DND-41 (cell line): ENCODE data around the gene LRPAP1.

Experiments used
- ATAC-seq: fragments of 200-7000 bp; cut with Tn5 transposase; 3 replicates; pipeline ENCODE4 v1.9.1; 2021; ENCODE audit warnings: low read depth; ENCODE audit not compliant: insufficient read depth
- DNase-seq: peaks from one replicate; pipeline ENCODE4 v3.0.0-alpha.2; 2020
- H2AFZ ChIP-seq: 2 replicates; pipeline ENCODE4 v1.6.0; 2012; ENCODE audit warnings: low read depth, low read length
- H3K27ac ChIP-seq: 2 replicates; pipeline ENCODE4 v1.5.1; 2012; ENCODE audit warnings: low read length, inconsistent platforms
- H3K27me3 ChIP-seq: fragments of 200-600 bp; sonication (generic); 2 replicates; pipeline ENCODE4 v1.6.0; 2012; ENCODE audit warnings: low read length, mild to moderate bottlenecking, inconsistent platforms; ENCODE audit not compliant: insufficient read depth, poor library complexity
- H3K36me3 ChIP-seq: 2 replicates; pipeline ENCODE4 v1.5.1; 2012; ENCODE audit warnings: low read length, inconsistent platforms; ENCODE audit not compliant: insufficient read depth
- H3K4me1 ChIP-seq: 2 replicates; pipeline ENCODE4 v1.5.1; 2012; ENCODE audit warnings: mild to moderate bottlenecking, low read length; ENCODE audit not compliant: insufficient read depth
- H3K4me2 ChIP-seq: 2 replicates; pipeline ENCODE4 v1.6.0; 2012; ENCODE audit warnings: mild to moderate bottlenecking, moderate library complexity, low read length, inconsistent platforms; ENCODE audit not compliant: insufficient read depth
- H3K4me3 ChIP-seq, 2 experiments: fragments of 200-600 bp in 1 of 2; shearing (Covaris generic) in 1 of 2; 2 replicates each; pipeline ENCODE4 v1.5.1; 2012 to 2016; ENCODE audit warnings: inconsistent platforms in 2 of 2, low read length in 2 of 2, mild to moderate bottlenecking in 2 of 2, low read depth in 1 of 2, moderate library complexity in 1 of 2
- H3K79me2 ChIP-seq: 2 replicates; pipeline ENCODE4 v1.6.0; 2012; ENCODE audit warnings: low read length, inconsistent platforms; ENCODE audit not compliant: insufficient read depth
- H3K9ac ChIP-seq: 2 replicates; pipeline ENCODE4 v1.6.0; 2012; ENCODE audit warnings: low read depth, mild to moderate bottlenecking, inconsistent platforms, low read length, moderate library complexity
- H3K9me3 ChIP-seq: 2 replicates; pipeline ENCODE4 v1.5.1; 2012; ENCODE audit warnings: low read length, moderate library complexity, mild to moderate bottlenecking, inconsistent platforms; ENCODE audit not compliant: insufficient read depth, severe bottlenecking
- H4K20me1 ChIP-seq: 2 replicates; pipeline ENCODE4 v1.6.0; 2012; ENCODE audit warnings: low read length; ENCODE audit not compliant: insufficient read depth
- EZH2 ChIP-seq: IDR thresholded peaks from 3 replicates; pipeline ENCODE4 v1.6.1; 2012; ENCODE audit warnings: borderline replicate concordance, low read depth, mild to moderate bottlenecking, moderate library complexity, low read length, inconsistent platforms; ENCODE audit not compliant: severe bottlenecking
- TF ChIP-seq, protein P1 (sequence below): IDR thresholded peaks from 2 replicates; pipeline ENCODE4 v1.5.1; 2012; ENCODE audit warnings: borderline replicate concordance, low read length, moderate library complexity, mild to moderate bottlenecking; ENCODE audit not compliant: poor library complexity, severe bottlenecking; ENCODE audit errors: extremely low read depth

LRPAP1 gene

DNA sequence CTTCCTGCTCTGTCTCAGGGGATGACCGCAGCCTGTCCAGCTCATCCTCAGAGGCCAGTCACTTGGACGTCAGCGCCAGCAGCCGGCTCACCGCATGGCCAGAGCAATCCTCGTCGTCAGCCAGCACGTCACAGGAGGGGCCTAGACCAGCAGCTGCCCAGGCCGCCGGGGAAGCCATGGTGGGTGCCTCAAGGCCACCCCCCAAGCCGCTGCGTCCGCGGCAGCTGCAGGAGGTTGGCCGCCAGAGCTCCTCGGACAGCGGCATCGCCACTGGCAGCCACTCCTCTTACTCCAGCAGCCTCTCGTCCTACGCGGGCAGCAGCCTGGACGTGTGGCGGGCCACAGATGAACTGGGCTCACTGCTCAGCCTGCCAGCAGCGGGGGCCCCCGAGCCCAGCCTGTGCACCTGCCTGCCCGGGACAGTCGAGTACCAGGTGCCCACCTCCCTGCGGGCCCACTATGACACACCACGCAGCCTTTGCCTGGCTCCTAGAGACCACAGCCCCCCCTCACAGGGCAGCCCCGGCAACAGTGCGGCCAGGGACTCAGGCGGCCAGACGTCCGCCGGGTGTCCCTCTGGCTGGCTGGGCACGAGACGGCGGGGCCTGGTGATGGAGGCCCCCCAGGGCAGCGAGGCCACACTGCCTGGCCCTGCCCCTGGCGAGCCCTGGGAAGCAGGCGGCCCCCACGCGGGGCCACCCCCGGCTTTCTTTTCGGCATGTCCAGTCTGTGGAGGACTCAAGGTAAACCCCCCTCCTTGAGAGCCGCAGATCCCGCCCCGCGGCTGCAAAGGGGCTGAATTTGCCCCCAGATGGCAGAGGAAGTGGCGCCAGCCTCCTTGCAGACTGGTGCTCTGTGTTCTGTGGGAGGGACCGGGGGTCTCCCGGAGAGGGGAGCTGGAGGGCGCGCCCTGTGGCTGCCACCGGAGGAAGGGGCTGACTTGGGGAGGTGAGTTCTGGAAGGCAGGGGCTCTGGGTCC, 39.2 kb downstream of the LRPAP1 start:
- ATAC-seq, result no peak
- no peaks in the 10 kb centered on the region for H3K4me1 ChIP-seq
- H3K4me3 ChIP-seq, result no peak overlapping the region
- H3K79me2 ChIP-seq, result no peaks in the 10 kb centered on the region
- H3K9me3 ChIP-seq, result no peaks in the 10 kb centered on the region
- H4K20me1 ChIP-seq, result peaks cover 41% of the 10 kb centered on the region
- H3K27me3 ChIP-seq, result no peaks in the 10 kb centered on the region
- H3K9ac ChIP-seq, result no peak overlapping the region
- H2AFZ ChIP-seq, result no peak overlapping the region
- TF ChIP-seq, protein P1, sequence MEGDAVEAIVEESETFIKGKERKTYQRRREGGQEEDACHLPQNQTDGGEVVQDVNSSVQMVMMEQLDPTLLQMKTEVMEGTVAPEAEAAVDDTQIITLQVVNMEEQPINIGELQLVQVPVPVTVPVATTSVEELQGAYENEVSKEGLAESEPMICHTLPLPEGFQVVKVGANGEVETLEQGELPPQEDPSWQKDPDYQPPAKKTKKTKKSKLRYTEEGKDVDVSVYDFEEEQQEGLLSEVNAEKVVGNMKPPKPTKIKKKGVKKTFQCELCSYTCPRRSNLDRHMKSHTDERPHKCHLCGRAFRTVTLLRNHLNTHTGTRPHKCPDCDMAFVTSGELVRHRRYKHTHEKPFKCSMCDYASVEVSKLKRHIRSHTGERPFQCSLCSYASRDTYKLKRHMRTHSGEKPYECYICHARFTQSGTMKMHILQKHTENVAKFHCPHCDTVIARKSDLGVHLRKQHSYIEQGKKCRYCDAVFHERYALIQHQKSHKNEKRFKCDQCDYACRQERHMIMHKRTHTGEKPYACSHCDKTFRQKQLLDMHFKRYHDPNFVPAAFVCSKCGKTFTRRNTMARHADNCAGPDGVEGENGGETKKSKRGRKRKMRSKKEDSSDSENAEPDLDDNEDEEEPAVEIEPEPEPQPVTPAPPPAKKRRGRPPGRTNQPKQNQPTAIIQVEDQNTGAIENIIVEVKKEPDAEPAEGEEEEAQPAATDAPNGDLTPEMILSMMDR, result no peak
- TF ChIP-seq EZH2, result no peak
- H3K4me2 ChIP-seq, result no peak overlapping the region
- H3K27ac ChIP-seq, result no peak overlapping the region
- no peaks in the 10 kb centered on the region for H3K36me3 ChIP-seq
- no peak for DNase-seq

DNA sequence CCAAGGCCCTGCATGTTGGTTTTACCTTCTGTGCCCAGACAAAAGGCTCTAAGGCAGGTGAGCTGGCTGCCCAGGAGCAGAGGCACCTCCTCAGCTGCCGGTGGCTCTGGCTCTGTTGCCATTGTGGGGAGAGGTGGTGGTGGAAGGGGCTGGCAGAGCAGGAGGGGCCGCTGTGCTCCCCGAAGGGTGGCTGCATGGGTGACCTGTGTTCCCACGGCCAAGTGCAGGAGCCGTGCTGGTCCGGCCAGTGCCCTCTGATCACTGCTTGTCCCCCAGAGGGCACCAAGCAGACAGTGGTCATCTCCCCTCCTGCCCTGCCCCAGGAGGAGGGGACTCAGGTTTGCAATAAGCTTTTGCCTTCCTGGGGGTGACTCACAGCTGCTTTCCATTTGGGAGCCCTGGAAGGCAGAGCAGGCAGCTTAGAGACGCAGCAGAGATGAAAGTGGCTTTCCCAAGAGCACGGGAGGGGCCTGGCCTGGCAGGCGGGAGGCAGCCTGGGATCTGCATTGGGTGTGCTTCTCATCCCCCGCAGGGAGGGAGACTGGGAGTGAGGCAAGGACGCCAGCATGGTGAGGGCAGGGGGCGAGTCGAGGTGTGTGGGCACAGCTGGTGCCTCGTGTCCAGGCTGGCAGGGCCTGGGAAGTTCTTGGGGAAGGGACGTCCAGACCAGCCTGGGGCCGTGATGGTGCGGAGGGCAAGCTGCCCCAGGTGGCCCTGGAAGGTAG, 40.4 kb downstream of the LRPAP1 start:
- ATAC-seq (no peak), DNase-seq (no peak)
- no peaks in the 10 kb centered on the region for H3K4me1 ChIP-seq

DNA sequence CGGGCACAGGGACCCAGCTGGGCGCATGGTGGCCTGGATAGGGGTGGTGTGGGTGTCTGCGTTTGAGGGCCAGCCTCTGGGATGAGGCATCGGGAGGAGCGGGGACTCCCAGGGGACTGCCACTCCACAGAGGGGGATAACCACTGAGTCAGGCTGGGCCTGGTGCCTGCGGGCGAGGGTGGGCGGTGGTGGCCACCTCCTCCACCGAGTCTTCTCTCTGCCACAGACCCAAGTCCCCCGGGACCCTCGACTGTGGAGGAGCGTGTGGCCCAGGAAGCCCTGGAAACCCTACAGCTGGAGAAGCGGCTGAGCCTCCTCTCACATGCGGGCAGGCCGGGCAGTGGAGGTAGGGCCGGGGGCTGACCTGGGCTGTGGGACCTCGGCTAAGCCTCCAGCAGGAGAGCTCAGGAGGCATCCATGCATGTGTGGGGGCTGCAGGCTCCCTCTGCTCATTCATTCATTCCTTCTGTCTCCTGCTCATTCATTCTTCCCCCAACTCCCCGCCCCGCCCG, 42.7 kb downstream of the LRPAP1 start:
- TF ChIP-seq EZH2, result no peak
- TF ChIP-seq, protein P1, result no peak
- H3K9ac ChIP-seq, result no peak overlapping the region
- H3K4me1 ChIP-seq, result no peaks in the 10 kb centered on the region
- ATAC-seq (peak; percentile 48), DNase-seq (peak; percentile 33)
- H3K4me2 ChIP-seq, result no peak overlapping the region
- H3K79me2 ChIP-seq, result no peaks in the 10 kb centered on the region
- H3K27me3 ChIP-seq, result no peaks in the 10 kb centered on the region
- H3K4me3 ChIP-seq, result no peak overlapping the region
- no peak overlapping the region for H2AFZ ChIP-seq
- H3K9me3 ChIP-seq, result no peaks in the 10 kb centered on the region
- H4K20me1 ChIP-seq, result peaks cover 23% of the 10 kb centered on the region
- H3K27ac ChIP-seq, result no peak overlapping the region
- no peaks in the 10 kb centered on the region for H3K36me3 ChIP-seq

More for the DNA sequence above, 40.4 kb downstream of the LRPAP1 start:
- H4K20me1 ChIP-seq, result peaks cover 41% of the 10 kb centered on the region
- no peaks in the 10 kb centered on the region for H3K79me2 ChIP-seq
- H3K36me3 ChIP-seq, result no peaks in the 10 kb centered on the region
- no peak overlapping the region for H3K9ac ChIP-seq
- H2AFZ ChIP-seq, result no peak overlapping the region
- no peak overlapping the region for H3K27ac ChIP-seq
- no peaks in the 10 kb centered on the region for H3K9me3 ChIP-seq
- TF ChIP-seq, protein P1, result no peak
- no peak for TF ChIP-seq EZH2
- H3K4me2 ChIP-seq, result no peak overlapping the region
- no peaks in the 10 kb centered on the region for H3K27me3 ChIP-seq
- no peak overlapping the region for H3K4me3 ChIP-seq
